ENCODE results near the gene LPAR3.
"Not testable (repeated sequence)": the region's sequence is repeated elsewhere in the genome, so short reads cannot be mapped to it uniquely, and the experiment has no call there.

Gene LPAR3

DNA sequence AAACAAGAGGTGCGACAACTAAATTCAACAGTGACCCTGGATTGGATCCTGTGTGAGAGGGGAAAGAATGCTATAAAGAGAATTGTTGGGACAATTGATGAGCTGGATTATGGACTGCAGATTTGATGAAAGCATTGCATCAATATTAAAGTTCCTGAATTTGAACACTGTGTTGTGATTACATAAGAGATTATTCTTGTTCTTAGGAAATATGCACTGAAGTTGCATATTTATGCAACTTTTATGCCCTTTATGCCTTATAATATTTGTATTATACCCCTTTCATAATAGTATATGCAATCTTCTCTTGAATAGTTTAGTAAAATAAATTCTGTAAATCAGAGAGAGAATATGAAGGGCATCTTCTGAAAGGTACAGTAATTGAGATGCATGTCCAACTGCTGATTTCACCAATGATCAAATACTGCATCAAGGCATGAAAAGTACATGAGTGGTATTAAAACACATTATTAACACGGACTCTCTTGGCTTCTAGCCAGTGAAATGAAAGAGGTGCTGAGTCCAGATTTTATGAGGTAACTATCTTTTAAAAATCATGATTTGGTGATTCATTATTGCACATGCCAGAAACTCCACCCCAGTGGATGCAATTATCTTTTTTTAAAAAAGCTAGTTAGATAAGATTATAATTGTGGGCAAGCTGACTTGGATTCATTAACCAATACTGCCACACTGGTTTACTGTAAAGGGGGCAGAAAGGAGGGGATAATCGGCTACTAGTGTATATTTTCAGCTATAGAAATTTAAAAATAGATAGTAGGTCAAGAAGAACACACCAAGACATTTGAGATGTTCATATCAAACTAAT lies 19.9 kb upstream of the LPAR3 start:
- TF ChIP-seq, protein P1, sequence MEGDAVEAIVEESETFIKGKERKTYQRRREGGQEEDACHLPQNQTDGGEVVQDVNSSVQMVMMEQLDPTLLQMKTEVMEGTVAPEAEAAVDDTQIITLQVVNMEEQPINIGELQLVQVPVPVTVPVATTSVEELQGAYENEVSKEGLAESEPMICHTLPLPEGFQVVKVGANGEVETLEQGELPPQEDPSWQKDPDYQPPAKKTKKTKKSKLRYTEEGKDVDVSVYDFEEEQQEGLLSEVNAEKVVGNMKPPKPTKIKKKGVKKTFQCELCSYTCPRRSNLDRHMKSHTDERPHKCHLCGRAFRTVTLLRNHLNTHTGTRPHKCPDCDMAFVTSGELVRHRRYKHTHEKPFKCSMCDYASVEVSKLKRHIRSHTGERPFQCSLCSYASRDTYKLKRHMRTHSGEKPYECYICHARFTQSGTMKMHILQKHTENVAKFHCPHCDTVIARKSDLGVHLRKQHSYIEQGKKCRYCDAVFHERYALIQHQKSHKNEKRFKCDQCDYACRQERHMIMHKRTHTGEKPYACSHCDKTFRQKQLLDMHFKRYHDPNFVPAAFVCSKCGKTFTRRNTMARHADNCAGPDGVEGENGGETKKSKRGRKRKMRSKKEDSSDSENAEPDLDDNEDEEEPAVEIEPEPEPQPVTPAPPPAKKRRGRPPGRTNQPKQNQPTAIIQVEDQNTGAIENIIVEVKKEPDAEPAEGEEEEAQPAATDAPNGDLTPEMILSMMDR (conservative IDR thresholded peaks at IDR 0.05; ENCODE audit: low read depth, low read length) = no peak
- Histone ChIP-seq H3K27me3 (ENCODE audit: insufficient read depth, low read depth) (no peaks in the 10 kb centered on the region), H3K4me2 (no peak overlapping the region), H3K36me3 (ENCODE audit: insufficient read depth) (no peaks in the 10 kb centered on the region), H3K27ac (no peak overlapping the region), H3K4me3 (IDR thresholded peaks at IDR 0.05; ENCODE audit: insufficient read depth, low read depth, low read length) (no peak overlapping the region), H3K9ac (no peak overlapping the region), H3K79me2 (ENCODE audit: insufficient read depth, low read depth) (no peaks in the 10 kb centered on the region), H2AFZ (ENCODE audit: low read depth) (no peak overlapping the region), H3K4me1 (ENCODE audit: low read depth, poor library complexity, severe bottlenecking) (no peaks in the 10 kb centered on the region), H4K20me1 (ENCODE audit: insufficient read depth) (no peaks in the 10 kb centered on the region)

DNA sequence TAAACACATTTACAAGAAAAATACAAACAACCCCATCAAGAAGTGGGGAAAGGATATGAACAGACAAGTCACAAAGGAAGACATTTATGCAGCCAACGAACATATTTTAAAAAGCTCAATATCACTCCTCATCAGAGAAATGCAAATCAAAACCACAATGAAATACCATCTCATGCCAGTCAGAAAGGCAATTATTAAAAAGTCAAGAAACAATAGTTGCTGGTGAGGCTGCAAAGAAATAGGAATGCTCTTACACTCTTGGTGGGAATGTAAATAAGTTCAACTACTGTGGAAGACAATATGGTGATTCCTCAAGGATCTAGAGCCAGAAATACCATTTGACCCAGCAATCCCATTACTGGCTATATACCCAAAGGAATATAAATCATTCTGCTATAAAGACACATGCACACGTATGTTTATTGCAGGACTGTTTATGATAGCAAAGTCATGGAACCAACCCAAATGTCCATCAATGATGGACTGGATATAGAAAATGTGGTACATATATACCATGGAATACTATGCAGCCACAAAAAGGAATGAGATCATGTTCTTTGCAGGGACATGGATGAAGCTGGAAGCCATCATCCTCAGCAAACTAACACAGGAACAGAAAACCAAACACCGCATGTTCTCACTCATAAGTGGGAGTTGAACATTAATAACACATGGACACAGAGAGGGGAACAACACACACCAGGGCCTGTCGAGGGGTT lies 15.9 kb upstream of the LPAR3 start:
- not testable (repeated sequence) for H3K79me2 ChIP-seq (ENCODE audit: insufficient read depth, low read depth); H3K4me2 ChIP-seq; H3K36me3 ChIP-seq (ENCODE audit: insufficient read depth); H3K27me3 ChIP-seq (ENCODE audit: insufficient read depth, low read depth); H3K4me3 ChIP-seq (IDR thresholded peaks at IDR 0.05; ENCODE audit: insufficient read depth, low read depth, low read length); H4K20me1 ChIP-seq (ENCODE audit: insufficient read depth); H3K4me1 ChIP-seq (ENCODE audit: low read depth, poor library complexity, severe bottlenecking); H3K9ac ChIP-seq; H3K27ac ChIP-seq; H2AFZ ChIP-seq (ENCODE audit: low read depth)

DNA sequence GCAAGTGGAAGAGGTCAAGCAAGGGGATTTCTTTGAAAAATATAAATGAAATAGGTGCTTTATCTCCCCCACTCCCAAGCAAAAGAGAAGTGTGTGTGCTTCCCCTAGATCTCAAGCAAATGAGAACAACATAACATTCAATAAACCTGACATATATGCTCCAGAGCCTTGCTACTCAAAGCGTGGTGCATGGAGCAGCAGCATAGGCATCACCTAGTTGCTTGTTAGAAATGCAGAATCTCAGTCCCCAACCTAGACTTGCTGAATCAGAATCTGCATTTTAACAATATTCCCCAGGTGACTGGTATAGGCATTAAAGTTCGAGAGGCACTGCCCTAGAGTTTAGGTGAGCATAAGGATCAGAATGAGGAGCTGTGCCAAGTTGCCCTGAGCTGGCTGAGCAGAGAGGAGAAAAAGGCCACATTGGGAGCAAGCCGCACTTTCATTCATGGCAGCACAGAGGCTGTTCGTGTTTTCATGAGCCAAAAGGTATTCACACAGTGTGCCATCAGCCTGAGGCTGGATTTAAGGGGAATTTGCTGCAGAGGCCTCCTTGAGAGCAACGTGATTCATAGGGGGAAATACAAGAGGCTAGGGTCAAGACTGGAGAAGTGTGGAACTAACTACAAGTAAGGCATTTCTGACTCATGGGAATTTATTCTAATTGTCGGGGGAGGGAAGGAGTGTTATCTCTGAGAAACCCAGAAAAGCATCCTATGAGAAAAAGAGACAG lies 14.3 kb upstream of the LPAR3 start:
- H3K4me2 ChIP-seq = no peak overlapping the region
- H4K20me1 ChIP-seq (ENCODE audit: insufficient read depth) = no peaks in the 10 kb centered on the region
- H3K9ac ChIP-seq = no peak overlapping the region
- no peak overlapping the region for H2AFZ ChIP-seq (ENCODE audit: low read depth)
- TF ChIP-seq, protein P1 (conservative IDR thresholded peaks at IDR 0.05; ENCODE audit: low read depth, low read length) = no peak
- no peaks in the 10 kb centered on the region for H3K36me3 ChIP-seq (ENCODE audit: insufficient read depth)
- no peak overlapping the region for H3K27ac ChIP-seq
- H3K79me2 ChIP-seq (ENCODE audit: insufficient read depth, low read depth) = no peaks in the 10 kb centered on the region
- no peaks in the 10 kb centered on the region for H3K4me1 ChIP-seq (ENCODE audit: low read depth, poor library complexity, severe bottlenecking)
- no peaks in the 10 kb centered on the region for H3K27me3 ChIP-seq (ENCODE audit: insufficient read depth, low read depth)
- H3K4me3 ChIP-seq (IDR thresholded peaks at IDR 0.05; ENCODE audit: insufficient read depth, low read depth, low read length) = no peak overlapping the region

DNA sequence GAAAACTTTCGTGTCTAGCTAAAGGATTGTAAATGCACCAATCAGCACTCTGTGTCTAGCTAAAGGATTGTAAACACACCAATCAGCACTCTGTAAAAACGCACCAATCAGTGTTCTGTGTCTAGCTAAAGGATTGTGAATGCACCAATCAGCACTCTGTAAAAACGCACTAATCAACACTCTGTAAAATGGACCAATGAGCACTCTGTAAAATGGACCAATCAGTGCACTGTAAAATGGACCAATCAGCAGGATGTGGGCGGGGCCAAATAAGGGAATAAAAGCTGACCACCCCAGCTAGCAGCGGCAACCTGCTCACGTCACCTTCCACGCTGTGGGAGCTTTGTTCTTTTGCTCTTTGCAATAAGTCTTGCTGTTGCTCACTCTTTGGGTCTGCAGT lies 9.7 kb upstream of the LPAR3 start:
- H3K27me3 ChIP-seq (ENCODE audit: insufficient read depth, low read depth); H3K79me2 ChIP-seq (ENCODE audit: insufficient read depth, low read depth); H3K4me1 ChIP-seq (ENCODE audit: low read depth, poor library complexity, severe bottlenecking); H2AFZ ChIP-seq (ENCODE audit: low read depth); H4K20me1 ChIP-seq (ENCODE audit: insufficient read depth); H3K4me3 ChIP-seq (IDR thresholded peaks at IDR 0.05; ENCODE audit: insufficient read depth, low read depth, low read length); H3K9ac ChIP-seq; H3K36me3 ChIP-seq (ENCODE audit: insufficient read depth); H3K27ac ChIP-seq; H3K4me2 ChIP-seq: not testable (repeated sequence)

DNA sequence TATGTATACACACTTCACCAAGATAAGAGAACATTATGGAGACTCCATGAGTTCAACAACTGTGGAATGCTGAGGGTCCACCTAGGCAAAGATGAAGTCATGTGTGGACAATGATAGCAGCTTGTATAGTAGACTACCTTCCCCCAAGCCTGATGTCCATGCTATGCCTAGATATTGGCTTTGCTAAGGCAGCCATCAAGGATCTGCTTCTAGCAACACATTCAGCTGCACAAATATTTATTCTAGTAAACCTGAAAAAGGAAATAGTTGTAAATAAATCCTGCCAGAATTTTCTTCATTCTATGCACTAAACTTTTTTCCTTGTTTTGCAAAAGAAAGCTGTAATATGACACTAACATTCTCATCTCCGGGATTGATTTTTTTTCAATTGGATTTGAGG lies 7.0 kb upstream of the LPAR3 start:
- Histone ChIP-seq H3K4me1 (ENCODE audit: low read depth, poor library complexity, severe bottlenecking) (no peaks in the 10 kb centered on the region), H3K4me2 (no peak overlapping the region), H3K79me2 (ENCODE audit: insufficient read depth, low read depth) (no peaks in the 10 kb centered on the region), H4K20me1 (ENCODE audit: insufficient read depth) (no peaks in the 10 kb centered on the region), H3K27me3 (ENCODE audit: insufficient read depth, low read depth) (no peaks in the 10 kb centered on the region), H3K4me3 (IDR thresholded peaks at IDR 0.05; ENCODE audit: insufficient read depth, low read depth, low read length) (no peak overlapping the region), H3K36me3 (ENCODE audit: insufficient read depth) (no peaks in the 10 kb centered on the region), H3K27ac (no peak overlapping the region), H3K9ac (no peak overlapping the region), H2AFZ (ENCODE audit: low read depth) (no peak overlapping the region)
- TF ChIP-seq, protein P1 (conservative IDR thresholded peaks at IDR 0.05; ENCODE audit: low read depth, low read length) = no peak

Data from KMS-11 (cell line).